SIG-M5 (cell line): ENCODE results near the gene TM2D3.

ENCODE experiments used
- DNase-seq: peaks from one replicate; lab custom pipeline; 2025; lab: John Stamatoyannopoulos, UW

The TM2D3 gene

GRCh38 chr15:101602801-101603200 lies 49.4 kb downstream of the TM2D3 start:
- no peak for DNase-seq

- DNase-seq = no peak
These were observed 52.1 kb downstream of the TM2D3 start for GRCh38 chr15:101600035-101600434.

- no peak for DNase-seq
These were observed 53.1 kb downstream of the TM2D3 start for GRCh38 chr15:101599091-101599490.

GRCh38 chr15:101597360-101597928 lies 54.7 kb downstream of the TM2D3 start:
- DNase-seq = no peak

- DNase-seq = no peak
These were observed 55.5 kb downstream of the TM2D3 start for GRCh38 chr15:101596633-101597032.
